ENCODE measurements around the gene RAB39B.
"Not testable (repeated sequence)": the region's sequence is repeated elsewhere in the genome, so short reads cannot be mapped to it uniquely, and the experiment has no call there.

The RAB39B gene, protein sequence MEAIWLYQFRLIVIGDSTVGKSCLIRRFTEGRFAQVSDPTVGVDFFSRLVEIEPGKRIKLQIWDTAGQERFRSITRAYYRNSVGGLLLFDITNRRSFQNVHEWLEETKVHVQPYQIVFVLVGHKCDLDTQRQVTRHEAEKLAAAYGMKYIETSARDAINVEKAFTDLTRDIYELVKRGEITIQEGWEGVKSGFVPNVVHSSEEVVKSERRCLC

DNA sequence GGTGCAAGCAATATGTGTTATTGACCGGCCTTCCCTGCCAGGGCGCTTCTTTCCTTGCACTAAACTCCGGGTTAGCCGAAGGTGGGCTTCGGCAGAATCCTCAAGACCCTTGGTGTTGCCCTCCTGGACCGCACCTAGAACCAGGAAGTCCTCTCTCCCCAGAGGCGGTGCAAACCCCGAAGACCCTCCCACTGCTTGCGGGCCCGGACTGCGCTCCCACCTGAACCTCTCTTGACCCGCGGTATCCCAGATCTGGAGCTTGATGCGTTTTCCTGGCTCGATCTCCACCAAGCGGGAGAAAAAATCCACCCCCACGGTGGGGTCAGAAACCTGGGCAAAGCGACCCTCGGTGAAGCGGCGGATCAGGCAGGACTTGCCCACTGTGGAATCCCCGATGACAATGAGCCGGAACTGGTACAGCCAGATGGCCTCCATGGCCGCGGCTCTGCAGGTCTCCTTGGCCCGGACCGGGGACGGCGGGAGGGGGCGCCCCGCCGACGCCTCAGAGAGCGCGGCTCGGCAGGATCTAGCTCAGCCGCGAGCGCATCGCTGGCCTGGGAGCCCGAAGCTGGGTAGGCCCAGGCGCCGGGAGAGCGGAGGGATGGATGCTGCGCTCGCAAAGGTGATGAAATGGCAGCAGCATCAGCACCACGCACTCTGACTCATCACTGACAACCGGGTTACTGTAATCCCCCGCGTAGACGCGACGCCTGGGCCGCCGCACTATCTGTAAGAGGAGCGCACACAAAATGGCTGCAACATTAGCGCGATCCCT lies at the start of gene RAB39B:
TSS of gene RAB39B (minus strand) at position 638 of the 775 bp plus-strand sequence. CDS start at position 435, 203 bp downstream.
- peak; percentile 12 for DNase-seq (ENCODE audit: insufficient read length, low spot score)
- FAIRE-seq = no peak
- TF ChIP-seq CTCF (IDR thresholded peaks at IDR 0.05; ENCODE audit: insufficient read depth, missing control alignments) = no peak

- DNase-seq (ENCODE audit: insufficient read length, low spot score) (no peak), FAIRE-seq (no peak)
- TF ChIP-seq CTCF (IDR thresholded peaks at IDR 0.05; ENCODE audit: insufficient read depth, missing control alignments) = no peak
These were observed 49.5 kb upstream of the RAB39B start for GRCh38 chrX:155313766-155314165.

- FAIRE-seq (no peak), DNase-seq (ENCODE audit: insufficient read length, low spot score) (no peak)
- TF ChIP-seq CTCF (IDR thresholded peaks at IDR 0.05; ENCODE audit: insufficient read depth, missing control alignments) = no peak
These were observed 29.5 kb upstream of the RAB39B start for GRCh38 chrX:155293771-155294170.

DNA sequence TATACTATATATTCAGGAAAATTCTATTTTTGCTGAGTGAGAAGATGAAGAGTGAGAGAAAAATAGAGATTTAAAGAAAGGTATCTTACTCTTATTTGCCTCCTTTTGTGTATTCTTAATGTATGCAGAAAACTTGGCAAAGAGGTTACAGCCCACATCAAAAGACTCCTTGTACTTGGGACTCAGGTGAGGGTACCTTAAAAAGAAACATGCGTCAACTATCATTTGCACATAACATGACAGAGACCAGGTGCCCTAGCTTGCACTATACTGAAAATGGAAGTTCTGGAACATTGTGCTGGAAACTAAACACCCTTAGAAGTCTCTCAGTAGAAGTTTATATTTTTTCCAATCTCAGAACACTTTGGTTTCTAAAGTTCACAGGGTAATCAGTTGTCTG lies 15.6 kb upstream of the RAB39B start:
- DNase-seq (ENCODE audit: insufficient read length, low spot score) (no peak), FAIRE-seq (no peak)
- TF ChIP-seq CTCF (IDR thresholded peaks at IDR 0.05; ENCODE audit: insufficient read depth, missing control alignments) = no peak

GRCh38 chrX:155270969-155271368 lies 6.7 kb upstream of the RAB39B start:
- no peak for DNase-seq (ENCODE audit: insufficient read length, low spot score)
- no peak for FAIRE-seq
- no peak for TF ChIP-seq CTCF (IDR thresholded peaks at IDR 0.05; ENCODE audit: insufficient read depth, missing control alignments)

DNA sequence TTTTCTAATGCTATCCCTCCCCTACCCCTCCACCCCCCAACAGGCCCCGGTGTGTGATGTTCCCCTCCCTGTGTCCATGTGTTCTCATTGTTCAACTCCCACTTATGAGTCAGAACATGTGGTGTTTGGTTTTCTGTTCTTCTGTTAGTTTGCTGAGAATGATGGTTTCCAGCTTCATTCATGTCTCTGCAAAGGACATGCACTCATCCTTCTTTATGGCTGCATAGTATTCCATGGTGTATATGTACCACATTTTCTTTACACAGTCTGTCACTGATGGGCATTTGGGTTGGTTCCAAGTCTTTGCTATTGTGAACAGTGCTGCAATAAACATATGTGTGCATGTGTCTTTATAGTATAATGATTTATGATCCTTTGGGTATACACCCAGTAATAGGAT lies 3.7 kb upstream of the RAB39B start:
- DNase-seq (ENCODE audit: insufficient read length, low spot score); FAIRE-seq: not testable (repeated sequence)

DNA sequence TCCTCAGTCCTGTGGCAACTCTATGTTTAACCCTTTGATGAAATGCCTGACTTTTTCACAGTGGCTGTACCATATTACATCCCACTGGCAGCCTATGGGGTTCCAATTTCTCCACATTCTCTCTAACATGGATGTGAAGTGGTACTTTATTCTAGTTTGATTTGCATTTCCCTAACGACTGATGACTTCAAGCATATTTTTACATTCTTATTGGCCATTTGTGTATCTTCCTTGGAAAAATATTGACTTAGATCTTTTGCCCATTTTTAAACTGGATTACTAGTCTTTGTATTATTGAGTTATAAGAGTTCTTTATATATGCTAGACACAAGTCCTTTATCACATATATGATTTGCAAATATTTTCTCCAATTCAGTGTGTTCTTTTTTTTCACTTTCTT lies 2.1 kb upstream of the RAB39B start:
- DNase-seq (ENCODE audit: insufficient read length, low spot score) (no peak), FAIRE-seq (no peak)

More for the DNA sequence above, 2.1 kb upstream of the RAB39B start:
- TF ChIP-seq CTCF (IDR thresholded peaks at IDR 0.05; ENCODE audit: insufficient read depth, missing control alignments) = no peak
